Measurements from ENCODE around the gene ALKBH6. TPM values are rescaled to one million over a fixed set of nuclear protein-coding genes. Genes with fewer than 3 reads are reported as not detected.

Gene ALKBH6
- total and polyA plus RNA-seq, 2 experiments from 2014 or later = 33.6 to 51.4 TPM

DNA sequence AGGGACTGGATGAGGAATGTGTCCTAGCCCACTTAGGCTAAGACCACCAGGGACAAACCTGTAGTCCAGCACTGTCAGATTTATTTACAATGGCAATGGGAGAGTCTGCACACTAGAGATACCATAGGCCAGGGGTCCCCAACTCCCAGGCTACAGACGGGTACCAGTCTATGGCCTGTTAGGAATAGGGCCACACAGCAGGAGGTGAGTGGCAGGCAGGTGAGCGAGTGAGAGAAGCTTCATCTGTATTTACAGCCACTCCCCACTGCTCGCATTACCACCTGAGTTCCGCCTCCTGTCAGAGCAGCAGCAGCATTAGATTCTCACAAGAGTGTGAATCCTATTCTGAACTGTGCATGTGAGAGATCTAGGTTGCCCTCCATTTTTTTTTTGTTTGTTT is 37.6 kb upstream of the ALKBH6 start:
- 0 out of 2 replicates have a peak overlapping the region, but pooled peaks have one; percentile 2 for H3K27ac Mint-ChIP-seq

More for the DNA sequence above, 37.6 kb upstream of the ALKBH6 start:
- no peaks in the 10 kb centered on the region; the same call in 1 of the 2 replicates for H3K36me3 ChIP-seq (ENCODE audit: insufficient read depth)
- H3K9me2 ChIP-seq (ENCODE audit: insufficient read depth) = no peaks in the 10 kb centered on the region
- H3K27ac ChIP-seq (ENCODE audit: low read depth) = no peak overlapping the region
- 0 out of 2 replicates have a peak, but pooled peaks cover 5% of the 10 kb centered on the region for H3F3A ChIP-seq (replicated peaks; ENCODE audit: low read depth)
- Mint-ChIP-seq H3K4me3 (peak overlapping the region; percentile 26; the same call in 1 of the 3 replicates), H3K4me1 (peaks cover 25% of the 10 kb centered on the region), H3K9me3 (no peaks in the 10 kb centered on the region; the same call in 2 of the 3 replicates), H3K27me3 (ENCODE audit: insufficient read depth, low read depth, poor library complexity) (peaks cover 17% of the 10 kb centered on the region), H3K36me3 (ENCODE audit: low read depth) (no peaks in the 10 kb centered on the region)
- TF ChIP-seq JUNB (IDR thresholded peaks at IDR 0.05; ENCODE audit: unreplicated experiment) (no peak), STAT1 (IDR thresholded peaks at IDR 0.05; ENCODE audit: unreplicated experiment) (no peak), POLR2AphosphoS5 (IDR thresholded peaks at IDR 0.05; ENCODE audit: low read depth) (no peak), ZNF331 (CRISPR knock-in tag; IDR thresholded peaks at IDR 0.05; ENCODE audit: low read depth) (no peak)
- TF ChIP-seq, protein P1, sequence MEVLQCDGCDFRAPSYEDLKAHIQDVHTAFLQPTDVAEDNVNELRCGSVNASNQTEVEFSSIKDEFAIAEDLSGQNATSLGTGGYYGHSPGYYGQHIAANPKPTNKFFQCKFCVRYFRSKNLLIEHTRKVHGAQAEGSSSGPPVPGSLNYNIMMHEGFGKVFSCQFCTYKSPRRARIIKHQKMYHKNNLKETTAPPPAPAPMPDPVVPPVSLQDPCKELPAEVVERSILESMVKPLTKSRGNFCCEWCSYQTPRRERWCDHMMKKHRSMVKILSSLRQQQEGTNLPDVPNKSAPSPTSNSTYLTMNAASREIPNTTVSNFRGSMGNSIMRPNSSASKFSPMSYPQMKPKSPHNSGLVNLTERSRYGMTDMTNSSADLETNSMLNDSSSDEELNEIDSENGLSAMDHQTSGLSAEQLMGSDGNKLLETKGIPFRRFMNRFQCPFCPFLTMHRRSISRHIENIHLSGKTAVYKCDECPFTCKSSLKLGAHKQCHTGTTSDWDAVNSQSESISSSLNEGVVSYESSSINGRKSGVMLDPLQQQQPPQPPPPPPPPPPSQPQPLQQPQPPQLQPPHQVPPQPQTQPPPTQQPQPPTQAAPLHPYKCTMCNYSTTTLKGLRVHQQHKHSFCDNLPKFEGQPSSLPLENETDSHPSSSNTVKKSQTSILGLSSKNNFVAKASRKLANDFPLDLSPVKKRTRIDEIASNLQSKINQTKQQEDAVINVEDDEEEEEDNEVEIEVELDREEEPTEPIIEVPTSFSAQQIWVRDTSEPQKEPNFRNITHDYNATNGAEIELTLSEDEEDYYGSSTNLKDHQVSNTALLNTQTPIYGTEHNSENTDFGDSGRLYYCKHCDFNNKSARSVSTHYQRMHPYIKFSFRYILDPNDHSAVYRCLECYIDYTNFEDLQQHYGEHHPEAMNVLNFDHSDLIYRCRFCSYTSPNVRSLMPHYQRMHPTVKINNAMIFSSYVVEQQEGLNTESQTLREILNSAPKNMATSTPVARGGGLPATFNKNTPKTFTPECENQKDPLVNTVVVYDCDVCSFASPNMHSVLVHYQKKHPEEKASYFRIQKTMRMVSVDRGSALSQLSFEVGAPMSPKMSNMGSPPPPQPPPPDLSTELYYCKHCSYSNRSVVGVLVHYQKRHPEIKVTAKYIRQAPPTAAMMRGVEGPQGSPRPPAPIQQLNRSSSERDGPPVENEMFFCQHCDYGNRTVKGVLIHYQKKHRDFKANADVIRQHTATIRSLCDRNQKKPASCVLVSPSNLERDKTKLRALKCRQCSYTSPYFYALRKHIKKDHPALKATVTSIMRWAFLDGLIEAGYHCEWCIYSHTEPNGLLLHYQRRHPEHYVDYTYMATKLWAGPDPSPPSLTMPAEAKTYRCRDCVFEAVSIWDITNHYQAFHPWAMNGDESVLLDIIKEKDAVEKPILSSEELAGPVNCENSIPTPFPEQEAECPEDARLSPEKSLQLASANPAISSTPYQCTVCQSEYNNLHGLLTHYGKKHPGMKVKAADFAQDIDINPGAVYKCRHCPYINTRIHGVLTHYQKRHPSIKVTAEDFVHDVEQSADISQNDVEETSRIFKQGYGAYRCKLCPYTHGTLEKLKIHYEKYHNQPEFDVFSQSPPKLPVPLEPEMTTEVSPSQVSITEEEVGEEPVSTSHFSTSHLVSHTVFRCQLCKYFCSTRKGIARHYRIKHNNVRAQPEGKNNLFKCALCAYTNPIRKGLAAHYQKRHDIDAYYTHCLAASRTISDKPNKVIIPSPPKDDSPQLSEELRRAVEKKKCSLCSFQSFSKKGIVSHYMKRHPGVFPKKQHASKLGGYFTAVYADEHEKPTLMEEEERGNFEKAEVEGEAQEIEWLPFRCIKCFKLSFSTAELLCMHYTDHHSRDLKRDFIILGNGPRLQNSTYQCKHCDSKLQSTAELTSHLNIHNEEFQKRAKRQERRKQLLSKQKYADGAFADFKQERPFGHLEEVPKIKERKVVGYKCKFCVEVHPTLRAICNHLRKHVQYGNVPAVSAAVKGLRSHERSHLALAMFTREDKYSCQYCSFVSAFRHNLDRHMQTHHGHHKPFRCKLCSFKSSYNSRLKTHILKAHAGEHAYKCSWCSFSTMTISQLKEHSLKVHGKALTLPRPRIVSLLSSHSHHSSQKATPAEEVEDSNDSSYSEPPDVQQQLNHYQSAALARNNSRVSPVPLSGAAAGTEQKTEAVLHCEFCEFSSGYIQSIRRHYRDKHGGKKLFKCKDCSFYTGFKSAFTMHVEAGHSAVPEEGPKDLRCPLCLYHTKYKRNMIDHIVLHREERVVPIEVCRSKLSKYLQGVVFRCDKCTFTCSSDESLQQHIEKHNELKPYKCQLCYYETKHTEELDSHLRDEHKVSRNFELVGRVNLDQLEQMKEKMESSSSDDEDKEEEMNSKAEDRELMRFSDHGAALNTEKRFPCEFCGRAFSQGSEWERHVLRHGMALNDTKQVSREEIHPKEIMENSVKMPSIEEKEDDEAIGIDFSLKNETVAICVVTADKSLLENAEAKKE (CRISPR knock-in tag; IDR thresholded peaks at IDR 0.05) = no peak
- H3K79me2 ChIP-seq (replicated peaks; ENCODE audit: insufficient read depth) = peaks cover 23% of the 10 kb centered on the region
- DNase-seq (ENCODE audit: low spot score) = peak; percentile 66
- peaks cover 14% of the 10 kb centered on the region for H4K20me1 ChIP-seq (replicated peaks; ENCODE audit: insufficient read depth)
- H3K4me1 ChIP-seq (ENCODE audit: insufficient read depth) = peaks cover 23% of the 10 kb centered on the region; the same call in 1 of the 2 replicates
- H3K27me3 ChIP-seq (ENCODE audit: insufficient read depth) = no peaks in the 10 kb centered on the region
- H3K4me3 ChIP-seq = no peak overlapping the region
- no peak overlapping the region for H3K4me2 ChIP-seq
- ATAC-seq = peak; percentile 1; the same call in 2 of the 3 replicates
- H2AFZ ChIP-seq = no peak overlapping the region
